Kidney epithelial cell (primary cell): ENCODE measurements around the gene ABCA5. TPM values are rescaled to one million over a fixed set of nuclear protein-coding genes. Genes with fewer than 3 reads are reported as not detected.

Source experiments
- DNase-seq: peaks from one replicate; pipeline ENCODE4 v3.0.0-alpha.2; 2010; ENCODE audit warnings: low read depth
- H3K27me3 ChIP-seq: 2 replicates; pipeline ENCODE4 v1.6.0; 2011; ENCODE audit warnings: low read length; ENCODE audit not compliant: control insufficient read depth, insufficient read depth
- H3K36me3 ChIP-seq: 2 replicates; pipeline ENCODE4 v1.5.1; 2011; ENCODE audit warnings: low read length; ENCODE audit not compliant: control insufficient read depth, insufficient read depth
- H3K4me3 ChIP-seq: 2 replicates; pipeline ENCODE4 v1.5.1; 2011; ENCODE audit warnings: low read depth, mild to moderate bottlenecking, control low read depth, low read length
- CTCF ChIP-seq: IDR thresholded peaks from 2 replicates; pipeline ENCODE4 v1.5.1; 2011; ENCODE audit warnings: mild to moderate bottlenecking, moderate library complexity, low read length, control low read depth, inconsistent platforms; ENCODE audit not compliant: insufficient read depth, poor library complexity, severe bottlenecking
- total RNA-seq: library from RNA; depleted of rRNA; stranded (reverse); fragments of >200 nt; gene quantifications from 2 replicates; pipeline ENCODE4 v1.2.3, GENCODE V29; 2015

Gene ABCA5
- total RNA-seq, 1 donor from 2014 or later: 5.5 TPM

- no peak for DNase-seq
- H3K4me3 ChIP-seq: no peak overlapping the region
- no peaks in the 10 kb centered on the region for H3K27me3 ChIP-seq
- TF ChIP-seq CTCF: no peak
- no peaks in the 10 kb centered on the region for H3K36me3 ChIP-seq
Measured at GRCh38 chr17:69236946-69237345, 90.0 kb downstream of the ABCA5 start.

- H3K27me3 ChIP-seq: no peaks in the 10 kb centered on the region
- no peaks in the 10 kb centered on the region for H3K36me3 ChIP-seq
- H3K4me3 ChIP-seq: no peak overlapping the region
- TF ChIP-seq CTCF: no peak
- no peak for DNase-seq
Measured at GRCh38 chr17:69236464-69236863, 90.5 kb downstream of the ABCA5 start.

- Histone ChIP-seq H3K36me3 (no peaks in the 10 kb centered on the region), H3K4me3 (no peak overlapping the region), H3K27me3 (no peaks in the 10 kb centered on the region)
- peak; percentile 28 for DNase-seq
- TF ChIP-seq CTCF: peak; percentile 80
Measured at GRCh38 chr17:69235338-69236058, 91.4 kb downstream of the ABCA5 start.

- no peak for TF ChIP-seq CTCF
- Histone ChIP-seq H3K4me3 (no peak overlapping the region), H3K36me3 (no peaks in the 10 kb centered on the region), H3K27me3 (no peaks in the 10 kb centered on the region)
- no peak for DNase-seq
Measured at GRCh38 chr17:69232650-69233049, 94.3 kb downstream of the ABCA5 start.

GRCh38 chr17:69231521-69231920, 95.4 kb downstream of the ABCA5 start:
- Histone ChIP-seq H3K4me3 (no peak overlapping the region), H3K36me3 (no peaks in the 10 kb centered on the region), H3K27me3 (no peaks in the 10 kb centered on the region)
- TF ChIP-seq CTCF: no peak
- DNase-seq: no peak

GRCh38 chr17:69230939-69231338, 96.0 kb downstream of the ABCA5 start:
- DNase-seq: no peak
- TF ChIP-seq CTCF: no peak
- no peak overlapping the region for H3K4me3 ChIP-seq
- no peaks in the 10 kb centered on the region for H3K36me3 ChIP-seq
- no peaks in the 10 kb centered on the region for H3K27me3 ChIP-seq
